Measurements from ENCODE around the gene PLPPR4. TPM values are rescaled to one million over a fixed set of nuclear protein-coding genes. Genes with fewer than 3 reads are reported as not detected.
"Not testable (repeated sequence)": the region's sequence is repeated elsewhere in the genome, so short reads cannot be mapped to it uniquely, and the experiment has no call there.

Gene PLPPR4
- total RNA-seq, 1 donor from 2014 or later: 0.29 TPM

DNA sequence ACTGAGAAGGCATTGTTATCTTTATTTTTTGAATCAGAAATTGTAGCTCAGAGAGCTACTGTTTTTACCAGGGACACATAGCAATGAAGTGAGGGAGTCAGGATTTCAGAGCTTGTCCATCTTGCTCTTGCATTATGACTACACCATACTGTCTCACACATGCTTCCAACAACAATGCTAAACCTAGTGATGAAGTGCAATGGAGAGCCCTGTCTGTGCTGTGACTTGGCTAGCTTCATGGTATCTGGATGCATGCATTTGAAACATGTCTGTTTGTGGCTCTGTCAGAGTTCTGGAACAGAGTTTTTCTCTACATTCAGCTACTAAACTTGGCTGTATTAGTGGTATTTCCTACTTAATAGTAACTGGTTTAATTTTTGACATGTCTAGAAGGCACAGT is 7.0 kb downstream of the PLPPR4 start:
- no peak overlapping the region for H3K4me3 Mint-ChIP-seq (ENCODE audit: unreplicated experiment)

GRCh38 chr1:99277066-99277465 is 12.8 kb downstream of the PLPPR4 start:
- TF ChIP-seq CTCF (IDR thresholded peaks at IDR 0.05; ENCODE audit: partially characterized antibody, unreplicated experiment): no peak
- Mint-ChIP-seq H3K36me3 (ENCODE audit: unreplicated experiment) (no peaks in the 10 kb centered on the region), H3K4me1 (ENCODE audit: low read depth, unreplicated experiment) (peaks cover 31% of the 10 kb centered on the region), H3K27ac (ENCODE audit: unreplicated experiment) (no peak overlapping the region), H3K4me3 (ENCODE audit: unreplicated experiment) (no peak overlapping the region), H3K27me3 (ENCODE audit: unreplicated experiment) (peaks cover 8% of the 10 kb centered on the region), H3K9me3 (ENCODE audit: unreplicated experiment) (peaks cover 14% of the 10 kb centered on the region)
- no peak for DNase-seq

More for the DNA sequence above, 7.0 kb downstream of the PLPPR4 start:
- TF ChIP-seq CTCF (IDR thresholded peaks at IDR 0.05; ENCODE audit: partially characterized antibody, unreplicated experiment): no peak
- Mint-ChIP-seq H3K27ac (ENCODE audit: unreplicated experiment) (no peak overlapping the region), H3K4me1 (ENCODE audit: low read depth, unreplicated experiment) (no peaks in the 10 kb centered on the region), H3K9me3 (ENCODE audit: unreplicated experiment) (no peaks in the 10 kb centered on the region), H3K27me3 (ENCODE audit: unreplicated experiment) (no peaks in the 10 kb centered on the region), H3K36me3 (ENCODE audit: unreplicated experiment) (no peaks in the 10 kb centered on the region)
- no peak for DNase-seq

GRCh38 chr1:99279525-99279924 is 15.2 kb downstream of the PLPPR4 start:
- peak overlapping the region; percentile 97 for H3K27ac Mint-ChIP-seq (ENCODE audit: unreplicated experiment)

GRCh38 chr1:99281105-99281504 is 16.8 kb downstream of the PLPPR4 start:
- H3K27ac Mint-ChIP-seq (ENCODE audit: unreplicated experiment): no peak overlapping the region
- no peaks in the 10 kb centered on the region for H3K36me3 Mint-ChIP-seq (ENCODE audit: unreplicated experiment)
- H3K9me3 Mint-ChIP-seq (ENCODE audit: unreplicated experiment): peaks cover 14% of the 10 kb centered on the region
- no peak for TF ChIP-seq CTCF (IDR thresholded peaks at IDR 0.05; ENCODE audit: partially characterized antibody, unreplicated experiment)
- no peak overlapping the region for H3K4me3 Mint-ChIP-seq (ENCODE audit: unreplicated experiment)
- DNase-seq: no peak
- peaks cover 31% of the 10 kb centered on the region for H3K4me1 Mint-ChIP-seq (ENCODE audit: low read depth, unreplicated experiment)
- peaks cover 8% of the 10 kb centered on the region for H3K27me3 Mint-ChIP-seq (ENCODE audit: unreplicated experiment)

More at GRCh38 chr1:99279525-99279924, 15.2 kb downstream of the PLPPR4 start:
- DNase-seq: peak; percentile 87
- Mint-ChIP-seq H3K9me3 (ENCODE audit: unreplicated experiment) (peaks cover 14% of the 10 kb centered on the region), H3K27me3 (ENCODE audit: unreplicated experiment) (peaks cover 8% of the 10 kb centered on the region), H3K4me3 (ENCODE audit: unreplicated experiment) (peak overlapping the region; percentile 61), H3K36me3 (ENCODE audit: unreplicated experiment) (no peaks in the 10 kb centered on the region), H3K4me1 (ENCODE audit: low read depth, unreplicated experiment) (peaks cover 31% of the 10 kb centered on the region)
- TF ChIP-seq CTCF (IDR thresholded peaks at IDR 0.05; ENCODE audit: partially characterized antibody, unreplicated experiment): no peak

DNA sequence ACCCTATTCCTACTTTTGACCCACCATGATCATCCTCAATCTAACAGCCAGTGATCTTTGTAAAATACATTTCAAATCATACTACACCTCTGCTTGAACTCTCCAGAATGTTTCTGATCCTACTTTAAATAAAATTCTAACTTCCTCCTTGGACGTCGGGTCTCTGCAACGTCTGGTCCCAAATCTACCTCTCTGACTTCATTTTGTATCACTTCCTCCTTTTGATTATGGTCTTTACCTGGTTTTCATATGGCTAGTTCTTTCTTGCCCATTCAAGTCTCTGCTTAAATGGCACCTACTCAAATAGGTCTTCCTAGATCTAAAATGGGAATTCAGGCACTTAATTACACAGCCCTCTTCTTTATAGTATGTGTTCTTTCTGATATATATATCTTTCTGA is 18.2 kb downstream of the PLPPR4 start:
- Mint-ChIP-seq H3K36me3 (ENCODE audit: unreplicated experiment) (no peaks in the 10 kb centered on the region), H3K4me1 (ENCODE audit: low read depth, unreplicated experiment) (peaks cover 31% of the 10 kb centered on the region), H3K27ac (ENCODE audit: unreplicated experiment) (no peak overlapping the region), H3K9me3 (ENCODE audit: unreplicated experiment) (peaks cover 14% of the 10 kb centered on the region), H3K4me3 (ENCODE audit: unreplicated experiment) (no peak overlapping the region), H3K27me3 (ENCODE audit: unreplicated experiment) (peaks cover 9% of the 10 kb centered on the region)
- DNase-seq: no peak
- no peak for TF ChIP-seq CTCF (IDR thresholded peaks at IDR 0.05; ENCODE audit: partially characterized antibody, unreplicated experiment)

DNA sequence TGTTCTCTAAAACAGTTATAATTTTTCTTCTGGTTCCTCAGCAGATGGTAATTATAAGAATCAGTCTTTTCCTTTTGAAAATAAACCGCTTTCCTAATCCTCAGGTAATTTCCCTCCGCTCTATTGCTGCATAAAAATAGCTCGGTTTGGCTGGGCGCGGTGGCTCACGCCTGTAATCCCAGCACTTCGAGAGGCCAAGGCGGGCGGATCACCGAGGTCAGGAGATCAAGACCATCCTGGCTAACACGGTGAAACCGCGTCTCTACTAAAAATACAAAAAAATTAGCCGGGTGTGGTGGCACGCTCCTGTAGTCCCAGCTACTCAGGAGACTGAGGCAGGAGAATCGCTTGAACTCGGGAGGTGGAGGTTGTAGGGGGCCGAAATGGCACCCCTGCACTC is 19.2 kb downstream of the PLPPR4 start:
- not testable (repeated sequence) for DNase-seq; H3K27me3 Mint-ChIP-seq (ENCODE audit: unreplicated experiment); H3K36me3 Mint-ChIP-seq (ENCODE audit: unreplicated experiment); H3K4me3 Mint-ChIP-seq (ENCODE audit: unreplicated experiment); H3K27ac Mint-ChIP-seq (ENCODE audit: unreplicated experiment)
- peaks cover 14% of the 10 kb centered on the region for H3K9me3 Mint-ChIP-seq (ENCODE audit: unreplicated experiment)
- H3K4me1 Mint-ChIP-seq (ENCODE audit: low read depth, unreplicated experiment): peaks cover 28% of the 10 kb centered on the region

All from glutamatergic neuron (in vitro differentiated cells).